ENCODE results near the gene UFD1.

The UFD1 gene

GRCh38 chr22:19495562-19496323 is 16.8 kb upstream of the UFD1 start:
- DNase-seq (ENCODE audit: low read depth) = no peak

GRCh38 chr22:19494676-19495173 is 15.7 kb upstream of the UFD1 start:
- no peak for DNase-seq (ENCODE audit: low read depth)

GRCh38 chr22:19494001-19494560 is 15.1 kb upstream of the UFD1 start:
- DNase-seq (ENCODE audit: low read depth) = no peak

- DNase-seq (ENCODE audit: low read depth) = no peak
Observed at GRCh38 chr22:19492504-19493174, 13.6 kb upstream of the UFD1 start.

- no peak for DNase-seq (ENCODE audit: low read depth)
Observed at GRCh38 chr22:19490628-19491230, 11.7 kb upstream of the UFD1 start.

GRCh38 chr22:19488884-19489843 is 10.2 kb upstream of the UFD1 start:
- DNase-seq (ENCODE audit: low read depth) = no peak

GRCh38 chr22:19488285-19488684 is 9.3 kb upstream of the UFD1 start:
- no peak for DNase-seq (ENCODE audit: low read depth)

GRCh38 chr22:19483481-19484244 is 4.7 kb upstream of the UFD1 start:
- DNase-seq (ENCODE audit: low read depth) = no peak

- no peak for DNase-seq (ENCODE audit: low read depth)
Observed at GRCh38 chr22:19482297-19482696, 3.3 kb upstream of the UFD1 start.

GRCh38 chr22:19480789-19481188 is 1.8 kb upstream of the UFD1 start:
- DNase-seq (ENCODE audit: low read depth) = no peak

- no peak for DNase-seq (ENCODE audit: low read depth)
Observed at GRCh38 chr22:19480173-19480568, 1.2 kb upstream of the UFD1 start.

- peak; percentile 88 for DNase-seq (ENCODE audit: low read depth)
Observed at GRCh38 chr22:19479355-19480172, 571 bp upstream of the UFD1 start, which contains the start of gene CDC45. TSS of gene CDC45 (plus strand) at chr22:19479920. CDS start at chr22:19479969, 49 bp downstream.

GRCh38 chr22:19478045-19478900 is 720 bp downstream of the UFD1 start:
- DNase-seq (ENCODE audit: low read depth) = no peak

GRCh38 chr22:19477321-19478044 is 1.5 kb downstream of the UFD1 start:
- DNase-seq (ENCODE audit: low read depth) = no peak

- no peak for DNase-seq (ENCODE audit: low read depth)
Observed at GRCh38 chr22:19476023-19476422, 3.0 kb downstream of the UFD1 start.

- DNase-seq (ENCODE audit: low read depth) = no peak
Observed at GRCh38 chr22:19473578-19473977, 5.4 kb downstream of the UFD1 start.

GRCh38 chr22:19472233-19472632 is 6.8 kb downstream of the UFD1 start:
- DNase-seq (ENCODE audit: low read depth) = no peak

GRCh38 chr22:19471572-19471971 is 7.4 kb downstream of the UFD1 start:
- no peak for DNase-seq (ENCODE audit: low read depth)

Data from activated T-cell treated with anti-CD3 and anti-CD28 coated beads for 48 hours (primary cell).